Measurements from ENCODE around the gene CYP19A1. TPM values are rescaled to one million over a fixed set of nuclear protein-coding genes. Genes with fewer than 3 reads are reported as not detected.

Gene CYP19A1
- total and polyA plus RNA-seq, 2 of the 8 experiments (the other 6 are each of a cell fraction or from before 2014, with no cell fraction given) = not detected

GRCh38 chr15:51234176-51234927 lies 104.0 kb downstream of the CYP19A1 start:
- H2BK120ac ChIP-seq (replicated peaks; ENCODE audit: low read depth, low read length) = no peak overlapping the region
- no peak overlapping the region for H3K4me2 ChIP-seq (ENCODE audit: insufficient read depth in 1 of 2, low read depth in 2 of 2, low read length in 2 of 2)
- ChIA-PET CTCF (ENCODE audit: partially characterized antibody) (interaction anchor here (0.7 to 2.8 kb wide), 13 partner anchors 12 to 477 kb away, joined by 3 to 23 read pairs (median 4); no protein-coding TSS in a partner anchor), POLR2A (ENCODE audit: partially characterized antibody) (interaction anchor here (0.6 to 0.8 kb wide), 2 partner anchors 22 to 312 kb away, joined by 3 read pairs; no protein-coding TSS in a partner anchor)
- no peak overlapping the region for H3K14ac ChIP-seq (ENCODE audit: insufficient read length)
- H2AFZ ChIP-seq (ENCODE audit: low read length) = no peak overlapping the region
- FAIRE-seq = no peak
- H3K79me1 ChIP-seq (ENCODE audit: low read depth, low read length) = no peaks in the 10 kb centered on the region
- H3K36me3 ChIP-seq (ENCODE audit: control insufficient read depth in 2 of 4, insufficient read depth in 4 of 4, low read length in 3 of 4) = no peaks in the 10 kb centered on the region
- no peak overlapping the region for H4K91ac ChIP-seq (replicated peaks; ENCODE audit: insufficient read length, low read length)
- H3K23me2 ChIP-seq (ENCODE audit: low read depth, low read length) = no peaks in the 10 kb centered on the region
- 89% methylated on average over 14 of the region's 14 CpGs; no CpG with 5 or more reads in 1 of the 2 experiments for WGBS, 2 experiments (ENCODE audit: extremely low coverage in 1 of 2, insufficient coverage in 1 of 2, insufficient read length in 1 of 2, insufficient replicate concordance in 2 of 2, low coverage in 1 of 2, low lambda C conversion rate in 2 of 2, missing lambda C conversion rate in 1 of 2)
- no peaks in the 10 kb centered on the region for H3K9me3 ChIP-seq (ENCODE audit: insufficient read depth in 2 of 2, low read depth in 1 of 2, low read length in 1 of 2)
- H4K20me1 ChIP-seq (replicated peaks in 1 of 2; ENCODE audit: control insufficient read depth in 1 of 2, insufficient read depth in 2 of 2, low read length in 2 of 2) = no peaks in the 10 kb centered on the region
- H2BK5ac ChIP-seq (ENCODE audit: low read depth, low read length) = no peak overlapping the region
- no peak overlapping the region for H2BK20ac ChIP-seq (ENCODE audit: low read length)
- DNase-seq (ENCODE audit: low read depth in 1 of 2, low spot score in 2 of 2) = no peak
- no peak overlapping the region for H3K4me3 ChIP-seq (ENCODE audit: extremely low read depth in 1 of 4, insufficient read depth in 2 of 4, low read depth in 3 of 4, low read length in 4 of 4)
- H4K8ac ChIP-seq (ENCODE audit: extremely low read depth, insufficient read depth, low read length) = no peak overlapping the region; the same call in 1 of the 2 replicates
- H3K56ac ChIP-seq (replicated peaks; ENCODE audit: insufficient read length, low read depth, low read length) = no peak overlapping the region
- no peak overlapping the region for H4K5ac ChIP-seq (ENCODE audit: insufficient read length, low read depth, low read length)
- no peak overlapping the region for H2AK5ac ChIP-seq (ENCODE audit: low read depth, low read length)
- H3K4ac ChIP-seq (replicated peaks; ENCODE audit: insufficient read length, low read depth, low read length) = no peak overlapping the region
- H3K4me1 ChIP-seq (replicated peaks in 1 of 4; ENCODE audit: control insufficient read depth in 3 of 4, insufficient read depth in 4 of 4, low read length in 3 of 4) = peaks cover 0 to 2% (median 1%) of the 10 kb centered on the region in 4 experiments; a peak in 1 of 7 replicates
- H3K23ac ChIP-seq (ENCODE audit: insufficient read length) = no peak overlapping the region
- no peak overlapping the region for H3K27ac ChIP-seq (ENCODE audit: low read depth, low read length)
- no peaks in the 10 kb centered on the region for H3K27me3 ChIP-seq (replicated peaks in 1 of 4; ENCODE audit: control insufficient read depth in 3 of 4, extremely low read depth in 1 of 4, insufficient read depth in 3 of 4, low read length in 3 of 4)
- H3K9ac ChIP-seq (replicated peaks in 1 of 4; ENCODE audit: extremely low read depth in 1 of 4, low read depth in 3 of 4, low read length in 3 of 4) = no peak overlapping the region
- no peak overlapping the region for H2BK12ac ChIP-seq (ENCODE audit: low read depth, low read length)
- H3K79me2 ChIP-seq (ENCODE audit: control insufficient read depth in 1 of 2, insufficient read depth in 2 of 2, low read length in 2 of 2) = no peaks in the 10 kb centered on the region
- H2BK15ac ChIP-seq (ENCODE audit: low read length) = no peak overlapping the region
- no peak overlapping the region for H3K18ac ChIP-seq (ENCODE audit: extremely low read depth, low read length)
- TF ChIP-seq KDM4A (IDR thresholded peaks at IDR 0.05; ENCODE audit: low read depth, low read length, severe bottlenecking) = no peak
- no peak for TF ChIP-seq HDAC6 (IDR thresholded peaks at IDR 0.05; ENCODE audit: low read depth, low read length)
- TF ChIP-seq GTF2F1 (IDR thresholded peaks at IDR 0.05; ENCODE audit: borderline replicate concordance, low read depth, low read length) = no peak
- no peak for TF ChIP-seq EZH2 (IDR thresholded peaks at IDR 0.05; ENCODE audit: low read depth, low read length, severe bottlenecking)
- TF ChIP-seq RAD21 (IDR thresholded peaks at IDR 0.05 in 1 of 2, conservative IDR thresholded peaks at IDR 0.05 in 1 of 2; ENCODE audit: low read depth in 2 of 2, low read length in 2 of 2) = no peak
- no peak for TF ChIP-seq EGR1 (IDR thresholded peaks at IDR 0.05; ENCODE audit: borderline replicate concordance, low read depth, low read length)
- TF ChIP-seq NANOG (IDR thresholded peaks at IDR 0.05; ENCODE audit: insufficient read depth, low read depth, low read length, poor library complexity, severe bottlenecking) = no peak
- TF ChIP-seq JUN (IDR thresholded peaks at IDR 0.05; ENCODE audit: low read depth, low read length) = no peak
- no peak for TF ChIP-seq SAP30 (IDR thresholded peaks at IDR 0.05; ENCODE audit: insufficient read depth, insufficient replicate concordance, low read length)
- no peak for TF ChIP-seq CHD2 (IDR thresholded peaks at IDR 0.05; ENCODE audit: low read length)
- TF ChIP-seq MAX (IDR thresholded peaks at IDR 0.05) = no peak
- no peak for TF ChIP-seq BACH1 (IDR thresholded peaks at IDR 0.05; ENCODE audit: low read length)
